GM12801 (cell line): Measurements from ENCODE around the gene THSD4.

ENCODE experiments used
- CTCF ChIP-seq: IDR thresholded peaks from one replicate; pipeline ENCODE4 v1.5.1; 2011; ENCODE audit warnings: control low read depth; ENCODE audit not compliant: insufficient read length; ENCODE audit errors: extremely low read depth

Gene THSD4

DNA sequence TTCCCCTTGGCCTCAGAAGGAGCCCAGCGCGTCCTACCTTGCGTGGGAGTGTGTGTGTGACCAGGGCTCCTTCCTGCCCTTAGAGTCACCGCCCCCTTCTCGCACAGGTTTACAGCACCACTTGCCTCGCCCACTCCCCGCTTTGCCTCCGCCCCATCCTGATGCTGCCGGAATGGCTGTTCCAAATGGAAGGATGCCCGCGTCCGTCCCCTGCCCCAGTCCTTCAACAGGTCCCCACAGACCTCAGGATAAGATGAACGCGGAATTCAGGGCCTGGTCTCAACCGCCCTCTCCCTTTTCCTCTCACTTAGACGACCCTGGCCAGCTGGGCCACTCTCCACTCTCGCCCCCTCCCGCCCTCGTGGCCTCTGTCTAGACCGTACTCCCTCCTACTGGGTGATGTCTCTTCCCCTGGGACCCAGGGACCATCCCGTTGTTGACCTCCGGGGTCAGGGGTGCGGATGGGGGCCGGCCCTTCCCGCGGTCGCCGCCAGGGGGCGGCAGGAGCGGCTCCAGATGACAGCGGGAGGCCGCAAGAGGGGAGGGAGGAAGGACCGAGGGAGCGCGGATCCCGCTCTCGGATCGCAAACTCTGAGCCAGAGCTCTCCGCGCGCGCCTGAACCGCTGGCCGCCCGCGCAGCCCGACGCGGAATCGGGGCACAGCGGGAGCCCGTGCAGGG lies at the start of gene THSD4:
Gene THSD4, plus strand, starts transcription at position 585 of the 680 bp plus-strand sequence.
- no peak for TF ChIP-seq CTCF

DNA sequence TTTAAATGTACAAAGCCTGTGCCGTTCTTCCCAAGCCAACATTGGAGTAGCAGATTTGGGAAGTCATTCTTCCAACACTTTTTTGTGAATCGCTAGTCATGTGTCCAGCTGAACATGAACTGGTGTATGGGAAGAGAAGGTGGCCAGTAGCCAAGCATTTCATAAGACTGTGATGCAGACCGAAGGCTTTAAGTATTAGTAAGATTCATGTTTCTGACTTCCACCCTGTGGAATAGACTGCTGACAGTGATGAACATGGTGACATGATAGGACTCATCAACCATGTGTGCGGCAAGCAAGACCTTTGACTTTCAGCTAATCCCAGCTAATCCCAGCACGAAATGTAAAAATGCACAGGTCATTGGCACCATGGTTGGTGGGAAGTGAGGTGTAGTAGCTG lies 48.3 kb upstream of the THSD4 start:
- no peak for TF ChIP-seq CTCF

DNA sequence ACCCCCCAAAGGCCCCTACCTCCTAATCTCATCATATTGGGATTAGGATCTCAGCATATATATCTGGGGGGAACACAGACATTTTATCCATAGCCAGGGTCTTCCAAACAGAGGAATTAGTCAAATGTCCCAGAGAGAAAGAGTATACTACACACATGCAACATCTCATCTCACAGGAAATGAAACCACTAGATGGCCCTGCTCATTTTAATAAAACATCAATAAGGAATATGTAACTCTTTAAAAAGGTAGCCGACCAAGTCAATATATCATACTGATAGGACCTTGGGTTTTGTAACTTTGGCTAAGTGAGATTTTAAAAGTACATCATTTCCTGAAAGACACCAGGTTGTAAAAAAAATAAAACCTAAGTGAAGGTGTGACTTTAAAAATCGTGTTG lies 45.6 kb upstream of the THSD4 start:
- no peak for TF ChIP-seq CTCF

- TF ChIP-seq CTCF: no peak
Observed at GRCh38 chr15:71071529-71071928, 43.7 kb upstream of the THSD4 start.

- no peak for TF ChIP-seq CTCF
Observed at GRCh38 chr15:71072423-71072822, 42.8 kb upstream of the THSD4 start.

DNA sequence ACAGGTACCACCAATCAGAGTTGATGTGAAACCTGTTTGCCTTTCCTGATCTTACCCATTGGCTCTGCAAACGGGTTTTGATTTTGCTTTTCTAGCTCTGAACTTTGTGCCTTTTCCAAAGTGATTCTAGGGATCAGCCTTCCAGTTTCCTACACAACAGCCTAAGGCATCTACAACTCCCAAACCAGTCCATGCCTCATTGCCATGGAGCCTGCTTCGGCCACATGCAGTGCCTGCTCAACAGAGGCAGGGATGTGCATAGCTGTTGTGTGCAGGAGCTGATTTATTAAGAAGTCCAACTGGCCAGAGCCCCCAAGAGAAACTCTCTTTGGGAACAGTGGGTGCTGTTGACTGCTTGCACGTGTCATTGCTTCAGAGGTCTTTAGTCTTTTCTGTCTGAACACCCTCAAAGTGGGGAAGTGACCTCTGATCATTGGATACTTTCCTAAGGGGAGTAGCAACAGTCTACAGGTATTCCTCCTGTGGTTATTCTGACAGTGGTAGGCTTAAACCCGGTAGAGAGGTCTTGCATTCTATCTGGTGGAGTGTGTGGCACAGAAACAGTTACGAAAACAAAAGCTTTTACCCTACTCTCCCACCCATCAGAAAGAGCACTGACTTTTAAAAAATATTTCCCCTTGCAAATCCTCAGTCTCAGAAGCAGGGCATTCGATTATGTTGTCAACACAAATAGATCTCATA lies 36.6 kb upstream of the THSD4 start:
- no peak for TF ChIP-seq CTCF

- no peak for TF ChIP-seq CTCF
Observed at GRCh38 chr15:71079208-71080044, 35.8 kb upstream of the THSD4 start.
